ENCODE results near the gene EIF4G2.

The EIF4G2 gene

GRCh38 chr11:10763766-10764165 is 45.0 kb downstream of the EIF4G2 start:
- Histone ChIP-seq H3K27me3 (ENCODE audit: insufficient read depth, low read length) (no peaks in the 10 kb centered on the region), H3K79me2 (ENCODE audit: insufficient read depth, low read length) (no peaks in the 10 kb centered on the region), H3K9me3 (ENCODE audit: low read length) (no peaks in the 10 kb centered on the region), H3F3A (ENCODE audit: insufficient read depth, low read length) (no peaks in the 10 kb centered on the region), H4K20me1 (ENCODE audit: insufficient read depth, low read length) (no peaks in the 10 kb centered on the region), H2AFZ (ENCODE audit: low read length) (no peak overlapping the region), H3K4me2 (ENCODE audit: low read length) (no peak overlapping the region), H3K9me2 (ENCODE audit: low read depth, low read length) (no peaks in the 10 kb centered on the region), H3K36me3 (ENCODE audit: insufficient read depth, low read length) (peaks cover 49% of the 10 kb centered on the region), H3K27ac (ENCODE audit: low read depth, low read length, poor library complexity, severe bottlenecking) (no peak overlapping the region), H3K9ac (ENCODE audit: low read length) (no peak overlapping the region), H3K4me3 (ENCODE audit: low read depth, low read length, poor library complexity, severe bottlenecking) (no peak overlapping the region), H3K4me1 (ENCODE audit: insufficient read depth, low read length, severe bottlenecking) (no peaks in the 10 kb centered on the region)
- no peak for TF ChIP-seq EZH2 (IDR thresholded peaks at IDR 0.05; ENCODE audit: borderline replicate concordance, low read length)
- no peak for TF ChIP-seq CTCF (IDR thresholded peaks at IDR 0.05; ENCODE audit: low read length)

- Histone ChIP-seq H3F3A (ENCODE audit: insufficient read depth, low read length) (no peaks in the 10 kb centered on the region), H3K9ac (ENCODE audit: low read length) (no peak overlapping the region), H4K20me1 (ENCODE audit: insufficient read depth, low read length) (no peaks in the 10 kb centered on the region), H3K79me2 (ENCODE audit: insufficient read depth, low read length) (no peaks in the 10 kb centered on the region), H3K4me3 (ENCODE audit: low read depth, low read length, poor library complexity, severe bottlenecking) (no peak overlapping the region), H3K4me1 (ENCODE audit: insufficient read depth, low read length, severe bottlenecking) (no peaks in the 10 kb centered on the region), H3K27ac (ENCODE audit: low read depth, low read length, poor library complexity, severe bottlenecking) (no peak overlapping the region), H2AFZ (ENCODE audit: low read length) (no peak overlapping the region), H3K4me2 (ENCODE audit: low read length) (no peak overlapping the region), H3K27me3 (ENCODE audit: insufficient read depth, low read length) (no peaks in the 10 kb centered on the region), H3K36me3 (ENCODE audit: insufficient read depth, low read length) (peaks cover 56% of the 10 kb centered on the region), H3K9me3 (ENCODE audit: low read length) (no peaks in the 10 kb centered on the region), H3K9me2 (ENCODE audit: low read depth, low read length) (no peaks in the 10 kb centered on the region)
- TF ChIP-seq CTCF (IDR thresholded peaks at IDR 0.05; ENCODE audit: low read length) (no peak), EZH2 (IDR thresholded peaks at IDR 0.05; ENCODE audit: borderline replicate concordance, low read length) (no peak)
These were observed 45.8 kb downstream of the EIF4G2 start for GRCh38 chr11:10762913-10763421.

GRCh38 chr11:10762185-10762584 is 46.5 kb downstream of the EIF4G2 start:
- Histone ChIP-seq H3K9me2 (ENCODE audit: low read depth, low read length) (no peaks in the 10 kb centered on the region), H3F3A (ENCODE audit: insufficient read depth, low read length) (no peaks in the 10 kb centered on the region), H3K4me3 (ENCODE audit: low read depth, low read length, poor library complexity, severe bottlenecking) (no peak overlapping the region), H3K9ac (ENCODE audit: low read length) (no peak overlapping the region), H3K27me3 (ENCODE audit: insufficient read depth, low read length) (no peaks in the 10 kb centered on the region), H2AFZ (ENCODE audit: low read length) (no peak overlapping the region), H3K79me2 (ENCODE audit: insufficient read depth, low read length) (no peaks in the 10 kb centered on the region), H3K9me3 (ENCODE audit: low read length) (no peaks in the 10 kb centered on the region), H4K20me1 (ENCODE audit: insufficient read depth, low read length) (no peaks in the 10 kb centered on the region), H3K36me3 (ENCODE audit: insufficient read depth, low read length) (peaks cover 63% of the 10 kb centered on the region), H3K27ac (ENCODE audit: low read depth, low read length, poor library complexity, severe bottlenecking) (no peak overlapping the region), H3K4me2 (ENCODE audit: low read length) (no peak overlapping the region), H3K4me1 (ENCODE audit: insufficient read depth, low read length, severe bottlenecking) (no peaks in the 10 kb centered on the region)
- TF ChIP-seq EZH2 (IDR thresholded peaks at IDR 0.05; ENCODE audit: borderline replicate concordance, low read length) (no peak), CTCF (IDR thresholded peaks at IDR 0.05; ENCODE audit: low read length) (no peak)

Data from OCI-LY1 (cell line).